ENCODE results near the gene LTC4S. TPM values are rescaled to one million over a fixed set of nuclear protein-coding genes. Genes with fewer than 3 reads are reported as not detected.

The LTC4S gene
- total RNA-seq, 2 experiments from 2014 or later: 2.1 to 3.3 TPM

- H3K9me3 Mint-ChIP-seq: no peaks in the 10 kb centered on the region
- peaks cover 33% of the 10 kb centered on the region for H3K4me1 Mint-ChIP-seq
- ChIA-PET POLR2A (interaction anchor here (0.7 to 4.9 kb wide), 9 partner anchors 10 to 290 kb away, joined by 3 to 37 read pairs (median 5); partner anchors contain the start of genes HNRNPH1, LTC4S, RUFY1 and SQSTM1), CTCF (interaction anchor here (0.6 to 1.3 kb wide), 3 partner anchors 10 to 191 kb away, joined by 3 to 5 read pairs (median 3); no protein-coding TSS in a partner anchor)
- H3K4me3 Mint-ChIP-seq: peak overlapping the region; percentile 85
- DNase-seq: peak; percentile 70
- peak overlapping the region; percentile 81 for H3K27ac Mint-ChIP-seq
- H3K27me3 Mint-ChIP-seq: no peaks in the 10 kb centered on the region
- peaks cover 5% of the 10 kb centered on the region for H3K36me3 Mint-ChIP-seq (ENCODE audit: low read depth)
Measured at GRCh38 chr5:179805529-179806249, 11.9 kb downstream of the LTC4S start.

- POLR2A ChIA-PET: interaction anchor here (0.7 to 4.9 kb wide), 12 partner anchors 10 to 289 kb away, joined by 3 to 37 read pairs (median 4); partner anchors contain the start of genes HNRNPH1, LTC4S, RUFY1 and SQSTM1
- Mint-ChIP-seq H3K4me3 (peak within 1 kb of the TSS; percentile 85), H3K27me3 (no peaks in the 10 kb centered on the region), H3K27ac (peak within 1 kb of the TSS; percentile 77), H3K36me3 (ENCODE audit: low read depth) (peaks cover 5% of the 10 kb centered on the region), H3K4me1 (peaks cover 33% of the 10 kb centered on the region), H3K9me3 (no peaks in the 10 kb centered on the region)
- CTCF ChIA-PET: interaction anchor here (0.7 to 1.3 kb wide), 2 partner anchors 11 to 100 kb away, joined by 3 to 5 read pairs; no protein-coding TSS in a partner anchor
- DNase-seq: peak; percentile 75
Measured at GRCh38 chr5:179806250-179807048, 12.7 kb downstream of the LTC4S start, which contains the start of gene MGAT4B. TSS of gene MGAT4B (minus strand) at chr5:179806866. CDS start at chr5:179806583, 283 bp downstream.

- Mint-ChIP-seq H3K27me3 (no peaks in the 10 kb centered on the region), H3K4me1 (peaks cover 6% of the 10 kb centered on the region), H3K9me3 (no peaks in the 10 kb centered on the region), H3K27ac (no peak overlapping the region), H3K36me3 (ENCODE audit: low read depth) (peaks cover 13% of the 10 kb centered on the region), H3K4me3 (no peak overlapping the region)
- no peak for DNase-seq
- POLR2A ChIA-PET: interaction anchor here (0.9 to 1.6 kb wide), 2 partner anchors 10 to 25 kb away, joined by 3 to 9 read pairs; no protein-coding TSS in a partner anchor
- CTCF ChIA-PET: no interaction called here
Measured at GRCh38 chr5:179812135-179812825, 18.5 kb downstream of the LTC4S start.

GRCh38 chr5:179812997-179813607 lies 19.3 kb downstream of the LTC4S start:
- no peak overlapping the region for H3K27ac Mint-ChIP-seq
- H3K9me3 Mint-ChIP-seq: no peaks in the 10 kb centered on the region
- H3K27me3 Mint-ChIP-seq: no peaks in the 10 kb centered on the region
- no peak for DNase-seq
- peaks cover 10% of the 10 kb centered on the region for H3K4me1 Mint-ChIP-seq
- ChIA-PET POLR2A (interaction anchor here (0.9 kb wide), 1 partner anchor 9 kb away, joined by 3 read pairs; no protein-coding TSS in a partner anchor), CTCF (interaction anchor here (1.3 kb wide), 1 partner anchor 50 kb away, joined by 4 read pairs; no protein-coding TSS in a partner anchor)
- peaks cover 13% of the 10 kb centered on the region for H3K36me3 Mint-ChIP-seq (ENCODE audit: low read depth)
- no peak overlapping the region for H3K4me3 Mint-ChIP-seq

- peaks cover 13% of the 10 kb centered on the region for H3K36me3 Mint-ChIP-seq (ENCODE audit: low read depth)
- CTCF ChIA-PET: interaction anchor here (1.3 kb wide), 2 partner anchors 12 to 51 kb away, joined by 3 to 4 read pairs; no protein-coding TSS in a partner anchor
- POLR2A ChIA-PET: no interaction called here
Measured at GRCh38 chr5:179814090-179814489, 20.3 kb downstream of the LTC4S start.

GRCh38 chr5:179815491-179816249 lies 21.9 kb downstream of the LTC4S start:
- H3K27me3 Mint-ChIP-seq: no peaks in the 10 kb centered on the region
- peaks cover 13% of the 10 kb centered on the region for H3K36me3 Mint-ChIP-seq (ENCODE audit: low read depth)
- no peak for DNase-seq
- peaks cover 31% of the 10 kb centered on the region for H3K4me1 Mint-ChIP-seq
- H3K9me3 Mint-ChIP-seq: no peaks in the 10 kb centered on the region
- H3K4me3 Mint-ChIP-seq: no peak overlapping the region
- no peak overlapping the region for H3K27ac Mint-ChIP-seq
- ChIA-PET POLR2A (no interaction called here), CTCF (interaction anchor here (0.8 to 1.3 kb wide), 2 partner anchors 13 to 14 kb away, joined by 3 to 4 read pairs; no protein-coding TSS in a partner anchor)

More at GRCh38 chr5:179814090-179814489, 20.3 kb downstream of the LTC4S start:
- Mint-ChIP-seq H3K4me1 (peaks cover 17% of the 10 kb centered on the region), H3K9me3 (no peaks in the 10 kb centered on the region), H3K27ac (no peak overlapping the region), H3K4me3 (no peak overlapping the region), H3K27me3 (no peaks in the 10 kb centered on the region)
- DNase-seq: no peak

GRCh38 chr5:179816401-179816795 lies 22.6 kb downstream of the LTC4S start:
- Mint-ChIP-seq H3K4me3 (no peak overlapping the region), H3K36me3 (ENCODE audit: low read depth) (peaks cover 15% of the 10 kb centered on the region), H3K4me1 (peaks cover 31% of the 10 kb centered on the region), H3K27me3 (no peaks in the 10 kb centered on the region), H3K27ac (no peak overlapping the region), H3K9me3 (no peaks in the 10 kb centered on the region)
- ChIA-PET POLR2A (interaction anchor here (2.6 kb wide), 1 partner anchor 10 kb away, joined by 7 read pairs; no protein-coding TSS in a partner anchor), CTCF (interaction anchor here (0.8 kb wide), 1 partner anchor 14 kb away, joined by 4 read pairs; no protein-coding TSS in a partner anchor)
- no peak for DNase-seq

GRCh38 chr5:179816796-179817469 lies 23.1 kb downstream of the LTC4S start:
- CTCF ChIA-PET: interaction anchor here (1.4 kb wide), 1 partner anchor 15 kb away, joined by 3 read pairs; no protein-coding TSS in a partner anchor
- POLR2A ChIA-PET: interaction anchor here (2.6 kb wide), 1 partner anchor 11 kb away, joined by 7 read pairs; no protein-coding TSS in a partner anchor

GRCh38 chr5:179817470-179817840 lies 23.7 kb downstream of the LTC4S start:
- POLR2A ChIA-PET: interaction anchor here (2.6 kb wide), 1 partner anchor 11 kb away, joined by 7 read pairs; no protein-coding TSS in a partner anchor
- CTCF ChIA-PET: interaction anchor here (1.4 kb wide), 1 partner anchor 16 kb away, joined by 3 read pairs; no protein-coding TSS in a partner anchor
- peaks cover 23% of the 10 kb centered on the region for H3K36me3 Mint-ChIP-seq (ENCODE audit: low read depth)
- peaks cover 41% of the 10 kb centered on the region for H3K4me1 Mint-ChIP-seq
- no peak overlapping the region for H3K4me3 Mint-ChIP-seq
- H3K27me3 Mint-ChIP-seq: no peaks in the 10 kb centered on the region
- H3K27ac Mint-ChIP-seq: no peak overlapping the region
- no peaks in the 10 kb centered on the region for H3K9me3 Mint-ChIP-seq
- DNase-seq: no peak

More at GRCh38 chr5:179816796-179817469, 23.1 kb downstream of the LTC4S start:
- Mint-ChIP-seq H3K27me3 (no peaks in the 10 kb centered on the region), H3K9me3 (no peaks in the 10 kb centered on the region), H3K4me1 (peaks cover 36% of the 10 kb centered on the region), H3K4me3 (no peak overlapping the region), H3K27ac (no peak overlapping the region), H3K36me3 (ENCODE audit: low read depth) (peaks cover 20% of the 10 kb centered on the region)
- no peak for DNase-seq

- Mint-ChIP-seq H3K4me3 (peak overlapping the region; percentile 65), H3K27me3 (no peaks in the 10 kb centered on the region), H3K36me3 (ENCODE audit: low read depth) (peaks cover 25% of the 10 kb centered on the region), H3K4me1 (peaks cover 47% of the 10 kb centered on the region), H3K9me3 (no peaks in the 10 kb centered on the region), H3K27ac (peak overlapping the region; percentile 63)
- no peak for DNase-seq
- POLR2A ChIA-PET: interaction anchor here (2.6 kb wide), 1 partner anchor 12 kb away, joined by 7 read pairs; no protein-coding TSS in a partner anchor
- CTCF ChIA-PET: interaction anchor here (1.4 kb wide), 1 partner anchor 16 kb away, joined by 3 read pairs; no protein-coding TSS in a partner anchor
Measured at GRCh38 chr5:179817890-179818745, 24.3 kb downstream of the LTC4S start.

Data from activated CD4-positive, alpha-beta memory T cell treated with anti-CD3 and anti-CD28 coated beads, Interleukin-2, amount 10 ng/mL, durations not matched to agents 7 days and 5 days (primary cell).